Hepatocyte (in vitro differentiated cells): ENCODE data around the gene PYDC1.

Experiments used
- CTCF ChIP-seq: fragments of 200-600 bp; sonication (generic); IDR thresholded peaks from 2 replicates; pipeline ENCODE4 v1.5.1; 2016; ENCODE audit warnings: antibody characterized with exemption, mild to moderate bottlenecking; ENCODE audit not compliant: poor library complexity
- EZH2 ChIP-seq: fragments of 200-600 bp; sonication (generic); IDR thresholded peaks from 2 replicates; pipeline ENCODE4 v1.6.1; 2016; ENCODE audit warnings: antibody characterized with exemption, mild to moderate bottlenecking, borderline replicate concordance

GRCh38 chr16:31248344-31248743, 31.4 kb upstream of the PYDC1 start:
- TF ChIP-seq CTCF = no peak
- no peak for TF ChIP-seq EZH2
